GM12874 (cell line): Measurements from ENCODE around the gene AP3D1.

Source experiments
- TF ChIP-seq, protein P1 (sequence below): IDR thresholded peaks from 2 replicates; pipeline ENCODE4 v1.5.1; 2011; ENCODE audit warnings: low read depth, mild to moderate bottlenecking, control low read depth, low read length, moderate library complexity; ENCODE audit not compliant: insufficient read depth

AP3D1 gene

DNA sequence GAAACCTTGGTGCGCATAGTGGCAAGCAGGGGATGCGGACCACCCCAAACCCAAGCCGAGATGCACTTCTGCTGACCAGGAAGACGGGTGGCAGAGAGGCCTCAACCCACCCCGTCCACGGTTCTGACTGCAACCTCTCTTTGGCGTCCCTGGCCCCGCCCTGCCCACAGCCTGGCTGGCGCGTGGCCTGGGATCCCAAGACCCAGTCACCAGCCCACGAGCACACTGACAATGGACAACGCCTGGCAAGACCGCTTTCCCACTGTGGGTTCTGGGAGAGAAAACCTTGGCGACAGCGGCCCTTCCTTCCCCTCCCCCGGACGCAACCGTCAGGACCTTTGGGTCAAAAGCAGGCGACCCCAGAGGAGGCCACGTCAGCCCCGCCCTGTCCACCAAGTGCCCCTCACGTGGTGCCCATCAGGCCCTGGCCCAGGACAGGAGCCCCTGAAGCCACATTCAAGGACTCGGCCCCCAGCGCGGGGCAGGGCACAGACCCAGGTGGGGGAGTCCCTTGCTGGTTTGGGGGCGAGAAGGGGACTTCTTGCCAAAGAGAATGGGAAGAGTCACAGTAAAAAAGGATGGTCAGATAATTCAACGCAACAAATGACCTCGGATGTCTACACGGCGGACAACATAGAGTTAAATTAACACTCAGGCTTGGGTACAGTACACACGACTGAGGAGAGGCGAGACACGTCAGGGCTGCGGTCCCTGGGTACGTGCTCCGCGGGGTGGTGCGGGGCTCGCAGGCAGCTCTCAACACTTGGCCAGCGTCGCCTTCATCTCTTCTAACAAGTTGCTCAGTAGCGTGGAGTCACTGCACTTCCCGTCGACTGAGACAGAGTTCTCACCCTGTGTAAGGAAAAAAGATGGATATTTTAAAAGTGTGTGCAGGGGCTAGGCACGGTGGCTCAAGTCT, 49.7 kb downstream of the AP3D1 start:
- TF ChIP-seq, protein P1, sequence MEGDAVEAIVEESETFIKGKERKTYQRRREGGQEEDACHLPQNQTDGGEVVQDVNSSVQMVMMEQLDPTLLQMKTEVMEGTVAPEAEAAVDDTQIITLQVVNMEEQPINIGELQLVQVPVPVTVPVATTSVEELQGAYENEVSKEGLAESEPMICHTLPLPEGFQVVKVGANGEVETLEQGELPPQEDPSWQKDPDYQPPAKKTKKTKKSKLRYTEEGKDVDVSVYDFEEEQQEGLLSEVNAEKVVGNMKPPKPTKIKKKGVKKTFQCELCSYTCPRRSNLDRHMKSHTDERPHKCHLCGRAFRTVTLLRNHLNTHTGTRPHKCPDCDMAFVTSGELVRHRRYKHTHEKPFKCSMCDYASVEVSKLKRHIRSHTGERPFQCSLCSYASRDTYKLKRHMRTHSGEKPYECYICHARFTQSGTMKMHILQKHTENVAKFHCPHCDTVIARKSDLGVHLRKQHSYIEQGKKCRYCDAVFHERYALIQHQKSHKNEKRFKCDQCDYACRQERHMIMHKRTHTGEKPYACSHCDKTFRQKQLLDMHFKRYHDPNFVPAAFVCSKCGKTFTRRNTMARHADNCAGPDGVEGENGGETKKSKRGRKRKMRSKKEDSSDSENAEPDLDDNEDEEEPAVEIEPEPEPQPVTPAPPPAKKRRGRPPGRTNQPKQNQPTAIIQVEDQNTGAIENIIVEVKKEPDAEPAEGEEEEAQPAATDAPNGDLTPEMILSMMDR: no peak

DNA sequence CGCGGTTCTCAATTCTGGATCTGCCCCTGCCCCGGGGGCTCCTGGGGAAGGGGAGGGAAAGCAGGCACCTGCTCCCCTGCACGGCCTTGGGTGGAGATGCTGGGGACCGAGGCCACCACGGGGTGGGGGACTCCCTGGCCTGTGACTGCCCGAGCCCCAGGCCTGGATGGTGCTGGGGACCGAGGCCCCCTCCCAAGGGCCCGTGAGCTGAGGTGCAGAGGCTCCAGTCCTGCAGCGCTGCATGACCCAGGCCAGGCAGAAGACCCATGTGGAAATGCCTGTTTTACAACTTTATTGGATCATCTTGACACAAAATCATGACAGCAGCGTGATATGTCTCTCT, 50.7 kb downstream of the AP3D1 start:
- TF ChIP-seq, protein P1: no peak

DNA sequence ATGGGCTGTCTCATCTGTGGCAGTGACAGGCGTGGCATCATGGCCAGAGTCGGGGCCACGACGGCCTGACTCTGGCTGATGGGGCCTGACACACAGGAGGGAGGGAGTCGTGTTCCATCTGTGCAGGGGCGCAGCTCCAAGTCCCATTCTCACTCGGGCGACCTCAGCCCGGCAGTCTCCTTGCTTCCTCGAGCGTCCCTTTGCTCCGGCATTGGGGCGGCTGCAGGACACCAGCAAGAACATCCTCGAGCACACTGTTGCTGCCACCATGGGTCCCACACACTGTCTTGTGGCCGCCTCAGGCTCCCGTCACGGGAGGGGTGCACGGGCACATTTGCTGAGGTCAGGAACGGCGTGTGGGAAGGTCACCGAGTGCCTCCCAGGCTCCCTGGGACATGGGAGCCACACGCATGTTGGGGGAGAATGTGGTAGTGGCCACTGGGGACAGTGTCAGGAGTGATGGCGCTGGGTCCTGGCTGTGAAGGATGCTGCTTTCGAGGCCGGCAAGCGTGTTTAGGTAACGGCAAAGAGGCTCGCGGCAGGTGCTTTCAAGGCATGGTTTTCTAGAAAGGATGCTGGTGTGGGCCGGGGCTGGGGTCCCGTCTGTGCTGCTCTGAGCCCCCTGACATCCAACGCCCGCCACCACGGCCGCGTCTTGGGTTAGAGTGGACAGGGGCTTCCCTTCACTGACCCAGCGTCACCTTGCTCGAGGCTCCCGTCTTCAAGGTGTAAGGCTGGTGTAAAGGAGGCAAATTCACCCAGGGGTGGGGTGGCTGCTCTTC, 51.2 kb downstream of the AP3D1 start:
- TF ChIP-seq, protein P1: no peak

DNA sequence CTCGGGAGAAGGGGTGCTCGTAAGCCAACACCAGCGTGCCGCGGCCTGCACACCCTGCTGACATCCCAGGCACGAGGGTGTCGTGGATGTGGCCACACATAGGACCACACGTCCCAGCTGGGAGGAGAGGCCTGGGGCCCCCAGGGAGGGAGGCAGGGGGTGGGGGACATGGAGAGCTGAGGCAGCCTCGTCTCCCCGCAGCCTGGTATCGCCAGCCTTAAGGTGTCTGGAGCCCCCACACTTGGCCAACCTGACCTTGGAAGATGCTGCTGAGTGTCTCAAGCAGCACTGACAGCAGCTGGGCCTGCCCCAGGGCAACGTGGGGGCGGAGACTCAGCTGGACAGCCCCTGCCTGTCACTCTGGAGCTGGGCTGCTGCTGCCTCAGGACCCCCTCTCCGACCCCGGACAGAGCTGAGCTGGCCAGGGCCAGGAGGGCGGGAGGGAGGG, 52.3 kb downstream of the AP3D1 start:
- TF ChIP-seq, protein P1: no peak

DNA sequence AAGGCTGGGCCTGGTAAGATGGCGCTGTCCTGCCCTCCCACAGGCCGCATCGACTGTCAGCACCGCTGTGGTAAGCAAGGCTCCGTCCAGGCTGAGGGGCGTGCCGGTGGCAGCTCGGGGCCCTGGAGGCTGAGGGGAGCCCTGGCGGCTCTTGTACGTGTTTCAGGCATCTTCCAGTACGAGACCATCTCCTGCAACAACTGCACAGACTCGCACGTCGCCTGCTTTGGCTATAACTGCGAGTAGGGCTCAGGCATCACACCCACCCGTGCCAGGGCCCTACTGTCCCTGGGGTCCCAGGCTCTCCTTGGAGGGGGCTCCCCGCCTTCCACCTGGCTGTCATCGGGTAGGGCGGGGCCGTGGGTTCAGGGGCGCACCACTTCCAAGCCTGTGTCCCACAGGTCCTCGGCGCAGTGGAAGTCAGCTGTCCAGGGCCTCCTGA, 53.5 kb downstream of the AP3D1 start:
- TF ChIP-seq, protein P1: no peak

DNA sequence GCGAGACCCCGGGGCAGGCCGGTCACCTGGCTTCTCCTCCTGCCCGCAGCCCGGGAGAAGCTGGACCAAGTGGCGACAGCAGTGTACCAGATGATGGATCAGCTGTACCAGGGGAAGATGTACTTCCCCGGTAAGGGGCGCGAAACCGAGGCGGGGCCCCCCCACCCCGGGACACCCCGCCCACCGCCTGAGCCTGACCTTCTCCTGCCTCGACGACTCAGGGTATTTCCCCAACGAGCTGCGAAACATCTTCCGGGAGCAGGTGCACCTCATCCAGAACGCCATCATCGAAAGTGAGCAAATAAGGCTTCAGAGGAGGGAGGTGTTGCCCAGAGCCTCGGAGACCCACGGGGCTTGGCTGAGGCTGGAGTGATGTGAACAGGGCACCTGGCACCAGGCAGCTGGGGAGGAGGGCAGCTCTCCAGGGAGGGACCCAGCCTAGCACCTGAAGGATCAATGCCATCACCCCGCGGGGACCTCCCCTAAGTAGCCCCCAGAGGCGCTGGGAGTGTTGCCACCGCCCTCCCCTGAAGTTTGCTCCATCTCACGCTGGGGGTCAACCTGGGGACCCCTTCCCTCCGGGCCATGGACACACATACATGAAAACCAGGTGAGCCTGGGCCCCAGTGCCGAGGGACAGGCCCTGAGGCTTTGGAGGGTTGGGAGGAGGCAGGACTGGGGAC, 54.0 kb downstream of the AP3D1 start:
- TF ChIP-seq, protein P1: no peak
